D721Med (cell line): ENCODE measurements around the gene TMEM272.
A peak's percentile ranks its signal among the peaks of the same experiment; 100 is the strongest.

Source experiments
- DNase-seq: peaks from one replicate; pipeline ENCODE4 v3.0.0; 2011; ENCODE audit warnings: low spot score; ENCODE audit not compliant: insufficient read length
- FAIRE-seq: peaks from 2 replicates; lab custom pipeline; 2011; peaks lifted over from hg19 to GRCh38; lab: Jason Lieb, UNC
- TF ChIP-seq, protein P1 (sequence below): IDR thresholded peaks from 2 replicates; pipeline ENCODE4 v1.5.1; 2012; ENCODE audit warnings: mild to moderate bottlenecking, control low read depth; ENCODE audit not compliant: insufficient read depth; ENCODE audit errors: missing control alignments

TMEM272 gene

DNA sequence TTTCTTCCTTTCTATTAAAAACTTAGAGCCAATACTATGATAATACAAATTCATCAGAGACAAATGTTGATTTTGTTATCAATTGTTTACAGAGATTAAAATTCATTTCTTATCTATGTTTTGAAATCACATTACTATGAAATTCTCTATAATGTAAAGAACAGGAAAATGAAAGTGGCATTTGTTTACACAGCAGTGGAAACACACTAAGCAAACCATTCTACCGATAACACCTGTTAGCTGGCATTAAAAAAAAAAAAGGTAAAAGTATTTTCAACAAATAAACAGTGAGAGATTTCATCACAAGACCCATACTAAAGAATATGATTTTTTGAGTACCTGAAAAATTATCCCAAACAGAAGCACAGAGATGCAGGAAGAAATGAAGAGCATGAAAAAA is 12.0 kb upstream of the TMEM272 start:
- DNase-seq (no peak), FAIRE-seq (no peak)
- TF ChIP-seq, protein P1, sequence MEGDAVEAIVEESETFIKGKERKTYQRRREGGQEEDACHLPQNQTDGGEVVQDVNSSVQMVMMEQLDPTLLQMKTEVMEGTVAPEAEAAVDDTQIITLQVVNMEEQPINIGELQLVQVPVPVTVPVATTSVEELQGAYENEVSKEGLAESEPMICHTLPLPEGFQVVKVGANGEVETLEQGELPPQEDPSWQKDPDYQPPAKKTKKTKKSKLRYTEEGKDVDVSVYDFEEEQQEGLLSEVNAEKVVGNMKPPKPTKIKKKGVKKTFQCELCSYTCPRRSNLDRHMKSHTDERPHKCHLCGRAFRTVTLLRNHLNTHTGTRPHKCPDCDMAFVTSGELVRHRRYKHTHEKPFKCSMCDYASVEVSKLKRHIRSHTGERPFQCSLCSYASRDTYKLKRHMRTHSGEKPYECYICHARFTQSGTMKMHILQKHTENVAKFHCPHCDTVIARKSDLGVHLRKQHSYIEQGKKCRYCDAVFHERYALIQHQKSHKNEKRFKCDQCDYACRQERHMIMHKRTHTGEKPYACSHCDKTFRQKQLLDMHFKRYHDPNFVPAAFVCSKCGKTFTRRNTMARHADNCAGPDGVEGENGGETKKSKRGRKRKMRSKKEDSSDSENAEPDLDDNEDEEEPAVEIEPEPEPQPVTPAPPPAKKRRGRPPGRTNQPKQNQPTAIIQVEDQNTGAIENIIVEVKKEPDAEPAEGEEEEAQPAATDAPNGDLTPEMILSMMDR, result no peak

DNA sequence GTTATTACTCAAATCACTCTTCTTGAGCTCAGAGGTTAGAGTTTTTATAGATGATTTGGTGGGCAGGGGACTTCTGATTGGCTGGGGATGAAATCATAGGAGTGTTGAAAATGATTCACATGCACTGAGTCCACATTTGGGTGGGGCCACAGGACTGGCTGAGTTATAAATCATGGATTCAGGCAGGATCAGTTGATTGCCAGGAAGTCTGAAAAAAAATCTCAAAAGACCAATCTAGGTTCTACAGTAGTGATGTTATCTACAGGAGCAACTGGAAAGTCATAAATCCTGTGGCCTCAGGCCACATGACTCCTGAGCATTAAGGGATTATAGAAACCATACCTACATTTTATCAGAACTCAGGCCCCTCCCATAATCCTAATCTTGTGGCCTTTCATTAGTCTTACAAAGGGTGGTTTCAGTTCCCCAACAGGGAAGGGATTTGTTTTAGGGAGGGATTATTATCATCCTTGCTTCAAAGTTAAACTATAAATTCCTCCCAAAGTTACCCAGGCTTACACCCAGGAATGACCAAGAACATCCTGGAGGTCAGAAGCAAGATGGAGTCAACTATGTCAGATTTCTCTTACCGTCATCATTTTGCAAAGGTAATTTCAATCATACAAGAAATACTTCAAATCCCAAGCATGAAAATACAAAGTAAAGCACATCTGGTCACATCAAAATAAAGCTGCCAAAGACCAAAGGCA is 11.2 kb upstream of the TMEM272 start:
- DNase-seq, result no peak

DNA sequence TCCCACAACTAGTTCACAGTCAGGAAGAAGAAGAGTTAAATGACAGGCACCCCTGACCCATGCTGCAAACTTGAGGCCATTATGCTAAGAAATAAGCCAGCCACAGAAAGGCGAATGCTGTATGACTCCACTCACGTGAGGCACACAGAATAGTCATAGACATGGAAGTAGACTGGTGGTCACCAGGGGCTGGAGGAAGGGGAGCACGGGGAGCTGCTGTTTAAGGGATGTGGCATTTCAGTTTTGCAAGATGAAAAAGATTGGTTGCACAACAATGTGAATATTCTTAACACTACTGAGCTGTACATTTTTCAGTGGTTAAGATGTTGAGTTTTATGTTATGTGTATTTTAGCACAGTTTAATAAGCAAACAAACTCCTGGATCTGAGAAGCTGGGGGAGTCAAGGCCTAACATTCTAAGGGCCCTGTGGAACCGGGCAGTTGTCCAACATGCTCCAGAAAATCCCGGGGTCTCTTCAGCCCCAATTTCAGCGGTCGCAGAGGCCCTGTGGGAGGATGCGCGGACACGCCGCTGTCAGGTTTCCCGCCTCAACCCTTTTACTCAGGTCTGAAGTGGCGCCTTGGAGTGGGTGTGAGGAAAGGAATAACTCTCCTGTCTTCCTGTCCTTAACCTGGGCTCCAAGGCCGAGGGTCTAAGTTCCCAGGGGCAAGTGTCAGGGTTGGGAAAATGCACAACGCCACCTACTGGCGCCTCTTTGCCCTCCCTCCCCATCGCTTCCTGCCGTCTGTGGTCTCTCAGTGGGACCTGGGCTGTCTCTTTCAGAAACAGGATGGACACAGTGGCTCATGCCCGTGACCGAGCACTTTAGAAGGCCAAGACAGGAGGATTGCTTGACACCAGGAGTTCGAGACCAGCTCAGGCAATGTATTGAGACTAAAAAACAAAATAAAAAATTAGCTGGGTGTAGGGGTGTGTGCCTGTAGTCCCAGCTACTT is 4.4 kb upstream of the TMEM272 start:
- peak; percentile 47 for DNase-seq
- TF ChIP-seq, protein P1, result peak; percentile 42
- no peak for FAIRE-seq

More for the DNA sequence above, 11.2 kb upstream of the TMEM272 start:
- TF ChIP-seq, protein P1, result no peak
- FAIRE-seq, result no peak

DNA sequence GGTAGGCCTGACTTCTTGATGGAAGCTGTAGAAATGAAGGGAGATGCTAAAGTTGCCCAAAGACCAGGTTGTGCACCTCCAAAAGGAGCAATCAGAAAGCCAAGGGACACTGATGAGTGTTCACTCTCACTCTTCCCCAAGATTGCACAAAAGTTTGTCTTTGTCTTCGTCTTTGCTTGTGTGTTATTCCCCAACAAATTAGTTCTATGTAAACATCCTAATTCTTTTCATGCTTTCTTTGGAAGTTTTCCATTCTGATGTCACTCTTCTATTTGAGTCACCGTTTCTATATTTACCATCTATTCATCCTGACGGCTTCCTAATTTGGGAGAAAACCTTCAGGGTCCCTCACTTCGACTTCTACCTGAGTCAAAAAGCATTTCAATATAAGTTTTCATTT is 3.7 kb upstream of the TMEM272 start:
- FAIRE-seq (no peak), DNase-seq (no peak)
- TF ChIP-seq, protein P1, result no peak

DNA sequence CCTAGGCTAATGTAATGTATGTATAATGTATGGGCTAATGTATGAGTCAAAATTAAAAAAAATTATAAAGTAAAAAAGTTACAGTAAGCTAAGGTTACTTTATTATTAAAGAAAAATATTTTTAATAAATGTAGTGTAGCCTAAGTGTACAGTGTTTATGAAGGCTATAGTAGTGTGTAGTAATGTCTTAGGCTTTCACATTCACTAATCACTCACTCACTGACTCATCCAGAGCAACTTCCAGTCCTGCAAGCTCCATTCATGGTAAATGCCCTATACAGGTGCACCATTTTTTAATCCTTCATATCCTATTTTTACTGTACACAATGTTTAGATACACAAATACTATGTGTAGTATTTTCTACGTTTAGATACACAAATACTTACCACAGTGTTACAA is 1.8 kb upstream of the TMEM272 start:
- TF ChIP-seq, protein P1, result no peak
- no peak for DNase-seq
- no peak for FAIRE-seq

DNA sequence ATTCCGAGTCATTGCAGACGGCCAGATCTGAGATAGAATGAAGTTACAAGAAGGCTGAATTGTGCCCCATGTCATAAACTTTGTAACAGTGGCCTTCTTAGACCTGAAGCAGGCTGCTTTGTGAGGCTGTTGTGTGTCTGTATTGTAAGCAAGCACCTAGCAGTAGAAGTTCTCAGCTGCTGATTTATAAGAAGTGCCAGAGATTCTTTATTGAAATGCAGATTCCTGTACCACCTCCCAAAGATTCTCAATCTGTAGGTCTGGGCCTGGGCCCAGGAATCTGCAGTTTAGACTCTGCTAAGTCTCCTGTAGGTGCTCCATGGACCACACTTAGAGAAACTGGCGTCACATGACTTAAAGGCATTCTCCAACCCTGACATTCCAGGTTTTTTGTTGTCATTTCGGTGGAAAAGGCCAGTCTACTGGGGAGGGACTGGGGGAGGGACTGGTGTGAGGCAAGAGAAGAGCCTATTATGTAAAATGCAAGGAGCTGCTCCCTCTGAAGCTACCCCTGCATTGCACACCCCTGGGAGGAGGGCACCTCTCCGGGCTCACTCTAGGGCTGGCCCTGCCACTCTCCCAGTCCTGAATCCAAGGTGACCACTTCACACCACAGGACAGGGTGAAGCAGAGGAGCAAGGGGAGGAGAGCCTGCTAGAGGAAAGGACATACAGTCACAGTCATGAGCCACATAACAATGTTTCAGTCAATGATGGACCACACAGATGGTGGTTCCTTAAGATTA is 769 bp upstream of the TMEM272 start:
- no peak for FAIRE-seq
- no peak for DNase-seq
- TF ChIP-seq, protein P1, result no peak
